ENCODE results near the gene RDH5. TPM values are rescaled to one million over a fixed set of nuclear protein-coding genes. Genes with fewer than 3 reads are reported as not detected.

RDH5 gene
- total and polyA plus RNA-seq, 2 of the 4 experiments (the other 2 are of a cell fraction): 7.3 to 18.8 TPM

DNA sequence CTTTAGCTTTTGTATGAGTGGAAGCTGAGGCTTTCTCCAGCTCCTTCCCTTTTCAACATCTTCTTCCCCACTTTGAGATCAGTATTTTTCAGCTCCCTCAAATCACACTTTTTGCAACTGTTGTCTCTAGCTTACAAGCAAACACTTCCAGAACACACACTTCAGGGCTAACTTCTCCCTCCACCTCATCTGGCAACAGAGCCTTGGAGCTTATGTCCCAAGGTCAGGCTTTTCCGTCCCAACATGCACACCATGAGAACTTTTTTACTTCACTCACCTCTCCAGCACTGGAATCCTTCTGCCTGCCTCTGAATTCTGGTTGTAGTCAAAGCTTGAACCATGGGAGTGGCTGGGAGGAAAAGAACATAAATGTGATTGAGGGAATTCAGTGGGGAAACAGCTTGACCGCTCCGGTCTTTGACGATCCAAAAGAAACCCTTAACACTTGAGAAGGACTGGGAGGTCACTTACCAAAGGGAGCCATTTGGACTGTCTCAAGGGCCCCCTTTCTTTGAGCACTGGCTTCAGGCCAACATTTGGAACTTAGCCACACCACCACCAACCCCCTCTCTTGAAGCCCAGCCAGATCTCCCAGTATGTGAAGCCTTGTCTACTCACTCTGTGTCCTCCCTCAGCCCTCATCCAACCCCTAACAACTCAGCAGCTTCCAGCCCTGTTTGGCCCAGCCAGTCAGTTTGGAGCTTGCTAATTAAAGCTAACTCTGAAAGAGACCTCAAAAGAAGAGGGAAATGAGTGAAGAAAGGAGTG, 8.2 kb upstream of the RDH5 start:
- H4K91ac ChIP-seq (ENCODE audit: insufficient read depth, low read depth, low read length): no peak overlapping the region; the same call in 1 of the 2 replicates
- no peak overlapping the region for H3K56ac ChIP-seq (ENCODE audit: extremely low read depth, insufficient read depth, low read length)
- H3K79me1 ChIP-seq (ENCODE audit: low read depth in 1 of 2, low read length in 2 of 2): peaks cover 5 to 20% of the 10 kb centered on the region in 2 experiments; a peak in 3 of 4 replicates
- H2AK5ac ChIP-seq (ENCODE audit: low read depth, low read length): no peak overlapping the region
- in situ Hi-C loops (cut with MboI; ENCODE audit: low sequenced_read_pairs) (no loop called here), dilution Hi-C loops (cut with HindIII; ENCODE audit: low sequenced_read_pairs, unreplicated experiment) (no loop called here), intact Hi-C loops (cut with micrococcal nuclease) (no loop called here)
- POLR2A ChIA-PET (ENCODE audit: unreplicated experiment): no interaction called here
- H4K8ac ChIP-seq (ENCODE audit: low read depth in 2 of 2, low read length in 2 of 2): no peak overlapping the region
- H2AK9ac ChIP-seq (replicated peaks; ENCODE audit: low read depth, low read length, poor library complexity): peak overlapping the region; percentile 31
- no peaks in the 10 kb centered on the region for H4K20me1 ChIP-seq (ENCODE audit: insufficient read depth, low read length)
- WGBS, 2 experiments (ENCODE audit: extremely low coverage in 2 of 2, insufficient read length in 1 of 2): no CpG with 5 or more reads among the region's 4 CpGs
- H2BK120ac ChIP-seq (ENCODE audit: low read depth, low read length): no peak overlapping the region
- no peak overlapping the region for H3K4ac ChIP-seq (ENCODE audit: low read depth, low read length)
- H3K9ac ChIP-seq (ENCODE audit: low read depth, low read length): no peak overlapping the region
- H2BK5ac ChIP-seq (ENCODE audit: low read depth, low read length, poor library complexity, severe bottlenecking): no peak overlapping the region
- no peaks in the 10 kb centered on the region for H3K9me3 ChIP-seq (ENCODE audit: control insufficient read depth, insufficient read depth, low read length)
- BruUV-seq (replicated peaks): no TSS peak
- H3K4me2 ChIP-seq (ENCODE audit: low read depth, low read length): no peak overlapping the region
- H3K27me3 ChIP-seq (ENCODE audit: control insufficient read depth, insufficient read depth, low read length): peaks cover 16% of the 10 kb centered on the region
- no peak for TF ChIP-seq MAZ (IDR thresholded peaks at IDR 0.05; ENCODE audit: borderline replicate concordance, low read depth, low read length)
- no peak for TF ChIP-seq RCOR1 (IDR thresholded peaks at IDR 0.05; ENCODE audit: insufficient replicate concordance, low read length)
- TF ChIP-seq MXI1 (IDR thresholded peaks at IDR 0.05; ENCODE audit: borderline replicate concordance, low read depth, low read length): no peak
- no peak for TF ChIP-seq SMC3 (IDR thresholded peaks at IDR 0.05; ENCODE audit: low read depth, low read length)
- no peak for TF ChIP-seq CEBPB (IDR thresholded peaks at IDR 0.05; ENCODE audit: low read depth, low read length)
- no peak for TF ChIP-seq RFX5 (IDR thresholded peaks at IDR 0.05; ENCODE audit: low read depth, low read length)
- TF ChIP-seq, protein P1, sequence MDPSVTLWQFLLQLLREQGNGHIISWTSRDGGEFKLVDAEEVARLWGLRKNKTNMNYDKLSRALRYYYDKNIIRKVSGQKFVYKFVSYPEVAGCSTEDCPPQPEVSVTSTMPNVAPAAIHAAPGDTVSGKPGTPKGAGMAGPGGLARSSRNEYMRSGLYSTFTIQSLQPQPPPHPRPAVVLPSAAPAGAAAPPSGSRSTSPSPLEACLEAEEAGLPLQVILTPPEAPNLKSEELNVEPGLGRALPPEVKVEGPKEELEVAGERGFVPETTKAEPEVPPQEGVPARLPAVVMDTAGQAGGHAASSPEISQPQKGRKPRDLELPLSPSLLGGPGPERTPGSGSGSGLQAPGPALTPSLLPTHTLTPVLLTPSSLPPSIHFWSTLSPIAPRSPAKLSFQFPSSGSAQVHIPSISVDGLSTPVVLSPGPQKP (IDR thresholded peaks at IDR 0.05; ENCODE audit: borderline replicate concordance, low read depth, low read length): no peak
- TF ChIP-seq FOS (IDR thresholded peaks at IDR 0.05; ENCODE audit: low read depth, low read length): no peak
- no peak for TF ChIP-seq RAD21 (IDR thresholded peaks at IDR 0.05; ENCODE audit: low read length)
- no peak for TF ChIP-seq BHLHE40 (IDR thresholded peaks at IDR 0.05; ENCODE audit: low read depth, low read length)
- no peak for TF ChIP-seq MAFK (IDR thresholded peaks at IDR 0.05; ENCODE audit: low read depth, low read length)
- TF ChIP-seq, protein P2, sequence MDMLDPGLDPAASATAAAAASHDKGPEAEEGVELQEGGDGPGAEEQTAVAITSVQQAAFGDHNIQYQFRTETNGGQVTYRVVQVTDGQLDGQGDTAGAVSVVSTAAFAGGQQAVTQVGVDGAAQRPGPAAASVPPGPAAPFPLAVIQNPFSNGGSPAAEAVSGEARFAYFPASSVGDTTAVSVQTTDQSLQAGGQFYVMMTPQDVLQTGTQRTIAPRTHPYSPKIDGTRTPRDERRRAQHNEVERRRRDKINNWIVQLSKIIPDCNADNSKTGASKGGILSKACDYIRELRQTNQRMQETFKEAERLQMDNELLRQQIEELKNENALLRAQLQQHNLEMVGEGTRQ (IDR thresholded peaks at IDR 0.05; ENCODE audit: low read depth, low read length): no peak
- TF ChIP-seq POLR2A (IDR thresholded peaks at IDR 0.05; ENCODE audit: low read depth, low read length): no peak
- H3K14ac ChIP-seq (replicated peaks; ENCODE audit: low read depth, low read length): no peak overlapping the region
- CTCF ChIA-PET: no interaction called here
- ATAC-seq (ENCODE audit: low read depth) (no peak), DNase-seq (no peak)
- no peaks in the 10 kb centered on the region for H3K36me3 ChIP-seq (ENCODE audit: control insufficient read depth, insufficient read depth, low read length)
- no peak overlapping the region for H3K4me3 ChIP-seq (ENCODE audit: insufficient read depth, low read depth, low read length)
- no peak overlapping the region for H4K5ac ChIP-seq (ENCODE audit: low read depth, low read length)
- peaks cover 16% of the 10 kb centered on the region for H3K4me1 ChIP-seq (ENCODE audit: control insufficient read depth, insufficient read depth, low read length)
- H3K9me1 ChIP-seq (ENCODE audit: insufficient read depth, low read length): peaks cover 8% of the 10 kb centered on the region
- no peak overlapping the region for H3K23ac ChIP-seq (ENCODE audit: low read depth, low read length)
- H2BK15ac ChIP-seq (ENCODE audit: low read depth, low read length): 0 out of 3 replicates have a peak overlapping the region, but pooled peaks have one; percentile 63
- H2BK20ac ChIP-seq (ENCODE audit: low read depth, low read length): no peak overlapping the region; the same call in 1 of the 2 replicates
- H3K18ac ChIP-seq (ENCODE audit: low read depth, low read length): no peak overlapping the region
- H2AFZ ChIP-seq (replicated peaks; ENCODE audit: low read length, poor library complexity): peak overlapping the region; percentile 26
- H3K27ac ChIP-seq (ENCODE audit: insufficient read depth, low read length): no peak overlapping the region
